Activated CD4-positive, alpha-beta T cell treated with anti-CD3 and anti-CD28 coated beads, Interleukin-2, Interleukin-6, amounts not matched to agents 100 ng/mL and 50 ng/mL, durations not matched to agents 16 hours and 8 hours (primary cell): ENCODE data around the gene PRDM11.

ENCODE experiments used
- DNase-seq: peaks from one replicate; pipeline ENCODE4 v3.0.0-alpha.2; 2020

Gene PRDM11

DNA sequence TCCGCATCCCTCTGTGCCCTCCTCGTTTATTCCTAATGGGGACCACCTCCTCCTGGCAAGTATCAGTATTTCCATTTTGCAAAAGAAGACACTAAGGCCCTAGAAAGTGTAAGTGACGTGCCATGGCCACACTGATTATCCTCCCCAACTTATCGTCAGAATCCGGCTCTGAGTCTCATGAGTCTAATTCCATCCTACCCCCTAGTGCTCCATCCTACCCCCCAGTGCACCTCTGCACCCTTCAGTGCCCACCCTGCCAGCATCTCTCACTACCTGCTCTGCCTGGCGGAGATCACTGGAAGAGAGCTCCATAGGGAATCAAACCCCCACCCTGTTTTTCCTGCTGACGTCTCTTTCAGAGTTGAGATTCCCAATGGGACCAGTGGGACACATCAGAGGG, 31.8 kb downstream of the PRDM11 start:
- DNase-seq: no peak

DNA sequence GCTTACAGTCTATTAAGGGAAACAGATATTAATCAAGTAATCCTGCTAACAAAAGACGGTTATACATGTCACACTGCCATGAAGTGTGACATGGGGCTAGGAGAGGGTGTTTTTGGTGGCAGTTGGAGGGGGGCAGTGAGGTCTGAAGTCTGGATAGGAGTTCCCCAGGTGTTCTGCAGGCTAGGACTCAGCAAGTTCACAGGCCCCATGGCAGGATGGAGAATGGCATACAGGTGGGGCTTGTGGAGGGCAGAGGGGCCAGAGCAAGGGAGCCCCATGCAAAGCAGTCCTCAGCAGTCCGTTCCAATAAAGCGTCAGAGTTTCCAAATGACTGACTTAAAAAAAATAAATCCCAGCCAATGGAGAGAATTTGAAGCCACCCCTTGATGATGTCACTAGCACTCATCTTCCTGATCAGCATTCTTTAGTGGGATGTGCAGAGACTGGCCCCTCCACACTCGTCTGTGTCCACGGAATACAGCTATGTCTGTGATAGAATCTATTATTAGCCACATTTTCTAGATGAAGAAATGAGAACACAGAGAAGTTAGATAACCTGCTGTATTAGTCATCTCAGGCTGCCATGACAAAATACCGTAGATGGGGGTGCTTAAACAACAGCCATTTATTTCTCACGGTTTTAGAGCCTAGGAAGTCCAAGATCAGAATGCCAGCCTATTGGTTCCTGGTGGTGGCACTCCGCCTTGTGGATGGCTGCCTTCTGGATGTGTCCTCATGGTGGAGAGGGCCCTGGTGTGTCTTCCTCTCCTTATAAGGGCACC, 32.6 kb downstream of the PRDM11 start:
- no peak for DNase-seq

DNA sequence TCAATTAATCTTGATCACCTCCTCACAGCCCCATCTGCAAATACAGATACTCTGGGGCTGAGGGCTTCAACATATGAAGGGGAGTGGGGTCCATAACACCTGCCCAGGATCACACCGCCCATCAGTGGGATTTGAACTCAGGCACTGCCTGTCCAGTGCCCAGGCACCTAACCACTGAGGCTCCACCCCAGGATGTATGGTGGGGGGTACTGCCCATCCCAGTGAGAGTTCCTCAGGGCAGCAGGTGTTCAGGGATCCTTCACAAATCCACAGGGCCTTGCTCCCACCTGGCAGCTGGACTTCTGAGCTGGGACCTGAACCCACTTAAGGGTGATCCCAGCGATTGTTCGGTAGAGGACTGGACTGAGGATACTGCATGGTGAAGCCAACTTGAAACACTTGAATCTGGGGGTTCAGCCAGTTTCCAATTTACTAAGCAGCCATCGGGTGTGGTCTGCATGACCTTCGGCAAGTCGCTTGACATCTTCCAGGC, 33.3 kb downstream of the PRDM11 start:
- no peak for DNase-seq

DNA sequence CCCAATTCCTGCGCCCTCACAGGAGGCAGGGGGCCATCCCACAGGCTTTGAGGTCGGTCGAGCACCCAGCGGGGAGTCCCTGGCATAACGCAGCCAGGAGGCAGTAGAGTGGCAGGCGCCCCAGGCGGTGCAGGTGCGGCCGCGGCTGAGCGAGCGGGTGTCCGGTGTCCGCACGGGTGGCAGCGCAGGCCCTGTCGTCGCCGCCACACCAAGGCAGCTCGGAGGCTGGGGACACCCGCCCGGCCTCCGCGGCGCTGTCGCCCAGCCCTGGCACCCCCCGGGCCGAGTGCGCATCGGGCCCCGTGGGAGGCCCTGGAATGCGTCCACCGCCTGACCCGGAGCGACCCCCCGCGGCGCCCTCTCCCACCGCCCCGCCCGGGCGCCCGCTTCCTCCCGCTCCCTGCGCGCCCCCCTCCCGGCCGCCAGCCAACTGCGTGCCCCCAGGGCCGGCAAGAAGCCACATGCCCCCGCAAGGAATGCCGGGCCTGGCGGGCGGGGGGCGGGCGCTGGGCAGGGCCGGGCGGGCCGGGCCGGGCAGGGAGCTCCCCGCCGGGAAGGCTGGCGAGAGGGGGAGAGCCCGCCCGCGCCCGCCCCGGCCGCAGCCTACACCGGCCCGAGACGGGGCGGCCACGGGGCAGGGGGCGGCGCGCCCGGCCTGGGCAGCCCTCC, 33.9 kb downstream of the PRDM11 start:
- no peak for DNase-seq

GRCh38 chr11:45180848-45181192, 34.4 kb downstream of the PRDM11 start:
- DNase-seq: peak; percentile 24

- DNase-seq: no peak
These were observed 34.9 kb downstream of the PRDM11 start for GRCh38 chr11:45181193-45181888.

- no peak for DNase-seq
These were observed 35.6 kb downstream of the PRDM11 start for GRCh38 chr11:45181889-45182550.

- no peak for DNase-seq
These were observed 36.5 kb downstream of the PRDM11 start for GRCh38 chr11:45182902-45183301.

DNA sequence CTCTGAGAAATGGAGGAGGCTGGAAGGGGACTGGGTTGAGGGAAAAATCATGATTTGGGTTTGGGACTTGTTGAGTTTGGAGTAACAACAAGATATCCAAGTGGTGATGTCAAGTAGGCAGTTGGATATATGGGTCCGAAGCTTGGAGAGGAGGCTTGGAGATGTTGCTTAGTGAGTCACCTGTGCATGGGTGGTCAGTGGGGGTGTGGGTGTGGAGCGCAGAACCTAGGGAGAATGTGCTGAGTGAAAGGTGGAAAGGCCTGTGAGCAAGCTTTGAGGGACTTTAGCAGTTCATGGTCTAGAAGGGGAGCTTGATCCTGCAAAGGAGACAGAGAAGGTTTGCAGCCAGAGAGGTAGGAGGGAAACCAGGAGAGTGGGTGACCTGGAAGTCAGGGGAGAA, 38.2 kb downstream of the PRDM11 start:
- no peak for DNase-seq

GRCh38 chr11:45185228-45185729, 38.8 kb downstream of the PRDM11 start:
- DNase-seq: no peak

DNA sequence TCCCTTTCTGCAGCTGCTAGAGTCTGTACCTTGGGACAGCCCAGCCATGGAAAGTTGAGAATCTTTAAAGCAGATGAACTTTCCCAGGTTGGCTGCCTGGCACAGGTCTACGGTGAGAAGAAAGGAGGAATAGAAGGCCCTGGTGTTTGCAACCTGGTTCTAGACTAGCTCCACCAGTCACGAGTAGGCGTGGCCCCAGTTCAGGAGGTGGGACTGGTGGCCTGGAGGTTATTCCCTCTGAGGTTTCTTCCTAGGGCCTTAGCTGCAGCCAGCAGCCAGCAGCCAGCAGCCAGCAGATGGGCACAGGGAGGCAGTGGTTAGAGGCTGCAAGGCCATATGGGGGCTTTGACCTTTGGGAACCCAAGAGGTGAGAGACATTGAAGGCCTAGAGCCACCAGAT, 40.9 kb downstream of the PRDM11 start:
- DNase-seq: no peak

- DNase-seq: no peak
These were observed 41.7 kb downstream of the PRDM11 start for GRCh38 chr11:45188127-45188526.

- no peak for DNase-seq
These were observed 42.8 kb downstream of the PRDM11 start for GRCh38 chr11:45189230-45189629.

DNA sequence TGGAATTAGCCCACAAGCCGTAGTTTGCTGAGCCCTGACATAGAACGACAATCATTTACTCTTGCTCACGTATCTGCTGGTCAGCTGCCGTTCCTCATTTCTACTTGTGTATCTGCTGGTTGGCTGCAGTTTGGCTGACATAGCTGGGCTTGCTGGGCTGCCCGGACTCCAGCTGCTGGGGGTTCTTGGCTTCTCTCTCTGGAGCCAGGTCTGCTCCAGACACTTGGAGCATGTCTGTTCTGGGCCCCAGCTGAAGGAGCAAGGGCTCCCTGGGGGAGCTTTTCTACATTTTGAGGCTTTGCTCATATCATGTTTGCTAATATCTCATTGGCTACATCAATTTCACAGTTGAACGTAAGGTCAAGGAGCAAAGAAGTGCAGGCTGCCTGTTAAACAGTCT, 47.3 kb downstream of the PRDM11 start:
- DNase-seq: no peak

GRCh38 chr11:45204761-45205160, 58.3 kb downstream of the PRDM11 start:
- DNase-seq: no peak

GRCh38 chr11:45205978-45206377, 59.5 kb downstream of the PRDM11 start:
- no peak for DNase-seq

GRCh38 chr11:45208135-45208534, 61.7 kb downstream of the PRDM11 start:
- DNase-seq: no peak

GRCh38 chr11:45209000-45209879, 62.8 kb downstream of the PRDM11 start:
- DNase-seq: no peak

DNA sequence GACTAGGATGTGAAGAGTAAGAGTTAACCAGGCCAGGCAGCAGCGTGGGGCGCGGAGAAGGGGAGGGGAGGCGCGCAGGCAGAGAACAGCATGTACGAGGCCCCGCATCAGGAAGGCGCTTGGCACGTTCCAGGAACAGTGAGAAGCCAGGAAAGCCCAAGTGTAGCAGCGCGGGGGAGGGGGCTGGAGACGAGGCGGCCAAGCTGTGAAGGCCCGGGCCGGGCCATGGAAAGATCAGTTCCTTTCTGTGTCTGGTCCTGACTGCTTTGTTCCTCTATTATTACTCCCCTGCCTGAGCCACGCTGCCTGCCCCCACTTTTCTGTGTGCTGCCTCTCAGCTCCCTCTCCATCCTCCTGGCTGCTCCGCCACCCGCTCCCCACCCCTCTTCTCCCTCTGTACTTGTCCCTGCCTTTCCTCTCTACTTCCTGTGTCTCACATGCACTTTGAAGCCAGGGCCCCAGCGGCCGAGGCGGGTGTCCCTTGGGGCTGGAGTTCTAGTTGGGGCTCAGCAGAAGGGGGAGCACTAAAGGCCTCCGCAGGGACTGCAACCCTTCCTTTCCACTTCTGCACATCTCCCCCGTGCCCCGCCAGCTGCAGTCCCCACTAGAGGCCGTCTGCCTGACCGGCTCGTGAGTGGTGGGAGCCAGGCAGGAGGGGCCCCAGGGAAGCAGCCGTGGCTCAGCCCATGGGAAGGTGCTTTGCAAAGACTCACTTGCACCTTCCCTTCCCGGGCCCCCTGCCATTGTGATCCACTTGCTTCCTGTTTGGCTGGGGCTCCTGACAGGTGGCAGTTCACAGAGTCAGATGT, 63.7 kb downstream of the PRDM11 start:
- DNase-seq: no peak

GRCh38 chr11:45210846-45211245, 64.4 kb downstream of the PRDM11 start:
- no peak for DNase-seq

- DNase-seq: no peak
These were observed 65.3 kb downstream of the PRDM11 start for GRCh38 chr11:45211732-45212131.
